HL-60 (cell line): Measurements from ENCODE around the gene ADAMTS12.
A peak's percentile ranks its signal among the peaks of the same experiment; 100 is the strongest.

Source experiments
- DNase-seq, 2 experiments: peaks; one replicate each; pipeline ENCODE4 v3.0.0-alpha.2; 2010 to 2020; ENCODE audit warnings: low read depth in 1 of 2, low spot score in 1 of 2
- H3K27ac ChIP-seq: fragments of 250-450 bp; sonication (Bioruptor Pico); replicated peaks from 2 replicates; pipeline ENCODE4 v1.5.1; 2020; ENCODE audit warnings: mild to moderate bottlenecking, moderate library complexity
- H3K27me3 ChIP-seq: fragments of 250-450 bp; sonication (Bioruptor Pico); 2 replicates; pipeline ENCODE4 v1.5.1; 2021; ENCODE audit warnings: mild to moderate bottlenecking, moderate library complexity; ENCODE audit not compliant: insufficient read depth, poor library complexity, severe bottlenecking
- H3K4me3 ChIP-seq: replicated peaks from 2 replicates; pipeline ENCODE4 v1.5.1; 2011; ENCODE audit warnings: mild to moderate bottlenecking, control low read depth, low read length; ENCODE audit not compliant: insufficient read depth
- CTCF ChIP-seq: IDR thresholded peaks from one replicate; pipeline ENCODE4 v1.5.1; 2011; ENCODE audit warnings: low read length, control low read depth, inconsistent platforms; ENCODE audit not compliant: insufficient read depth
- GABPA ChIP-seq: IDR thresholded peaks from 2 replicates; pipeline ENCODE4 v1.6.1; 2012; ENCODE audit warnings: low read depth
- POLR2AphosphoS5 ChIP-seq: IDR thresholded peaks from 2 replicates; pipeline ENCODE4 v1.6.1; 2012; ENCODE audit warnings: low read depth
- REST ChIP-seq: IDR thresholded peaks from 2 replicates; pipeline ENCODE4 v1.6.1; 2012; ENCODE audit warnings: low read depth; ENCODE audit not compliant: insufficient replicate concordance
- SPI1 ChIP-seq: IDR thresholded peaks from 2 replicates; pipeline ENCODE4 v1.6.1; 2012; ENCODE audit warnings: low read depth, mild to moderate bottlenecking, borderline replicate concordance

ADAMTS12 gene

GRCh38 chr5:33824516-33825195 lies 67.1 kb downstream of the ADAMTS12 start:
- H3K27ac ChIP-seq, result peak overlapping the region; percentile 41
- peak; percentile 2 to 87 for DNase-seq
- TF ChIP-seq GABPA (no peak), SPI1 (peak; percentile 93)
- H3K27me3 ChIP-seq, result no peaks in the 10 kb centered on the region
- no peak overlapping the region for H3K4me3 ChIP-seq

- no peak for DNase-seq
Measured at GRCh38 chr5:33817301-33817700, 74.5 kb downstream of the ADAMTS12 start.

GRCh38 chr5:33816791-33817190 lies 75.0 kb downstream of the ADAMTS12 start:
- Histone ChIP-seq H3K27me3 (no peaks in the 10 kb centered on the region), H3K27ac (no peak overlapping the region), H3K4me3 (no peak overlapping the region)
- DNase-seq, result no peak
- TF ChIP-seq GABPA (no peak), REST (no peak), CTCF (no peak)

More at GRCh38 chr5:33817301-33817700, 74.5 kb downstream of the ADAMTS12 start:
- Histone ChIP-seq H3K27ac (no peak overlapping the region), H3K4me3 (no peak overlapping the region), H3K27me3 (no peaks in the 10 kb centered on the region)
- no peak for TF ChIP-seq POLR2AphosphoS5
- no peak for TF ChIP-seq REST

GRCh38 chr5:33812746-33813145 lies 79.0 kb downstream of the ADAMTS12 start:
- no peaks in the 10 kb centered on the region for H3K27me3 ChIP-seq
- no peak for DNase-seq
- H3K27ac ChIP-seq, result no peak overlapping the region
- H3K4me3 ChIP-seq, result no peak overlapping the region
- TF ChIP-seq SPI1 (no peak), REST (no peak), GABPA (no peak), CTCF (no peak), POLR2AphosphoS5 (no peak)
